Activated CD4-positive, alpha-beta T cell treated with anti-CD3 and anti-CD28 coated beads, Interleukin-2, amount 50 U/mL, for 4 hours (primary cell): ENCODE data around the gene XPA.
"Not testable (repeated sequence)": the region's sequence is repeated elsewhere in the genome, so short reads cannot be mapped to it uniquely, and the experiment has no call there.

Experiments
- DNase-seq, 2 experiments: peaks; one replicate each; pipeline ENCODE4 v3.0.0-alpha.2; 2020

The XPA gene

GRCh38 chr9:97703437-97704344, 6.6 kb upstream of the XPA start:
- no peak for DNase-seq

DNA sequence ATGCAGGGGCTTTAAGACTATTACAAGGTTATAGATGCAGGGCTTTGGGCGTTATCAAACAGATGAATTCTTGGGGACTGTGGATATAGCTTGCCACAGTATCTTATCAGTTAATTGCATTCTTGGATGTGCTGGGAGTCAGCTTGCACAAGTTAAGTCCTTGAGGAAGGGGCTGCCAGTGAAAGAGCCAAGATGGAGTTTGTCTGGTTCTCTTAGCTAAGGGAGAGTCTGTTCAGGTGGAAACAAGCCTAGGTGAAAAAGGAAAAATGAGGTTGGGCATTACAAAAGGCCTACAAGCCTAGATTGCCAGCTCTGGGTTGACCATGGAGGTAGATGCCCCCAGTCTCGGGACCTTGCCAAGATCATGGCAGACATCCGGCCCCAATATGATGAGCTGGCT, 2.7 kb upstream of the XPA start:
- DNase-seq, result not testable (repeated sequence)

GRCh38 chr9:97699281-97699680, 2.1 kb upstream of the XPA start:
- not testable (repeated sequence) for DNase-seq

DNA sequence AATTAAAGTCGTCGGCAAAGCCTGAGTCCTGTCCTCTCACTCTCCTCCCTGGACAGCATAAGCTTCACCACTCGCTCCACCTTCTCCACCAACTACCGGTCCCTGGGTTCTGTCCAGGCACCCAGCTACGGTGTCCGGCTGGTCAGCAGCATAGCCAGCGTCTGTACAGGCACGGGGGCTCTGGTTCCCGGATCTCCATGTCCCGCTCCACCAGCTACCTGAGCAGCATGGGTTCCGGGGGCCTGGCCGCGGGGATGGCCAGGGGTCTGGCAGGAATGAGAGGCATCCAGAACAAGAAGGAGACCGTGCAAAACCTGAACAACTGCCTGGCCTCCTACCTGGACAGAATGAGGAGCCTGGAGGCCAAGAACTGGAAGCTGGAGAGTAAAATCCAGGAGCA, 1.7 kb upstream of the XPA start:
- no peak for DNase-seq

- DNase-seq, result no peak
These were observed 697 bp upstream of the XPA start for GRCh38 chr9:97697837-97698236.

DNA sequence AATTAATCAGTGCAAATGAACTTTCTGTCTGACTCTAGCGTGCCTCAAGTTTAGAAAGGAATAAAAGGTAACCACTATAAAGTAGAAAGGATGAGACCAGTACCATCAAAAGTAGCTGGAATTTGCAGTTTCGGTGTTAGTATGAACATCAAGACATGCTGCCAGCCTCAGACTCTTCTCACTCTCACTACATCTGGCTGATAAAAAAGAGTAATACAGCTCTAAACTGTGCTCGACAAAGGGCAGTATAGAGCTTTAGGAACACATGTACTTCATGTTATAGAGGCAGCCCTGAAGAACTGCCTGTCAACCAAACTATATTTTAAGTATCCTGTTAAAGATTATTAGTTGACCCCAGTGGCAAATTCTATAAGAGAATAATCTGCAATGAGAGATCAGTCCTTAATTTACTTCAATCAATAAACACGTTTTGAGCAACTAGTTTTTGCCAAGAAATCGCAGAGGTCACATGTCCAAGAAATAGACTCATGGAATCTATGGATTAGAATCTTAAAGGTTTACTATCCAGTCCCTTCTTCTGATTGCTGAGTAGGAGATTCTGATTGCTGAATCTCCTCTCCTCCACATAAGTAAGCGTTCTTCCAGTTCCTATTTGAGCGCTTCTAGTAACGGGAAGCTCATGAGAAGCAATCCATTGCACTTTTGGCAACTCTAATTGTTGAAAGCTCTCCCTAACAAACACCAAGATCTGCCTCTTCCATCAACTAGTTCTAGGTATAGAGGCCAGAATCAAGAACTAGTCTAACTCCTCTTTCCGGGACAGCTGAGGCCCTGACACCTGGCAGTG, 941 bp downstream of the XPA start:
- no peak for DNase-seq

- DNase-seq, result no peak
These were observed 1.8 kb downstream of the XPA start for GRCh38 chr9:97695390-97695789.

GRCh38 chr9:97694769-97695168, 2.4 kb downstream of the XPA start:
- no peak for DNase-seq

DNA sequence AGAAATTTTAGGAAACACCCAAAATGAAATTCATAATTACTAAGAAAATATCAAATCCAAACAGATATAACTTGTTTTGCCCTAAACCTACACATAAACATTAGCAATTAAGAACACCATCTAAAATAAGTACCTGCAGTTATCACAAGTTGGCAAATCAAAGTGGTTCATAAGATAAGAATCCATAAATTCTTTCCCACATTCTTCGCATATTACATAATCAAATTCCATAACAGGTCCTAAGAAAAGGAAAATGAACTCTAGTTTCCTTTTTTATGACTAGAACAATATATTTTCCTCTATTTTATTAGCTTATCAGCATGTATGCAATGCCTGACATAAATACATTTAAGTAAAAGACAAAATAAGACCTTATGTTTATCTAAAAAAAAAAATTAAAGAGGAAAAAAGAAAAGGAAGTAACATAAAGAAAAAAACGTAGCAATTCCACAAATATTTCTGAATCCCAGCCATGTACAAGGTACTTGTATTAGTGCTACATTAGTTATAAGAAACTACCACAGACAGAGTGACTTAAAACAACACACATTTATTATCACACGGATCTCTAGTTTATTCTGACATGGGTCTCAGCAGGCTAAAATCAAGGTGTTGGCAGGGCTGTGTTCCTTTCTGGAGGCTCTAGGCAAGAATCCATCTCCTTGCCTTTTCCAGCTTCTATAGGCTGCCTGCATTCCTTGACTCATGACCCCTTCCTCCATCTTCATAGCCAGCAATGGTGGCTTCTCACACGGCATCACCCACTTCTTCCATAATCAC, 7.5 kb downstream of the XPA start:
- no peak for DNase-seq

- DNase-seq, result no peak
These were observed 8.5 kb downstream of the XPA start for GRCh38 chr9:97688654-97689053.

- DNase-seq, result no peak
These were observed 14.9 kb downstream of the XPA start for GRCh38 chr9:97682242-97682641.

DNA sequence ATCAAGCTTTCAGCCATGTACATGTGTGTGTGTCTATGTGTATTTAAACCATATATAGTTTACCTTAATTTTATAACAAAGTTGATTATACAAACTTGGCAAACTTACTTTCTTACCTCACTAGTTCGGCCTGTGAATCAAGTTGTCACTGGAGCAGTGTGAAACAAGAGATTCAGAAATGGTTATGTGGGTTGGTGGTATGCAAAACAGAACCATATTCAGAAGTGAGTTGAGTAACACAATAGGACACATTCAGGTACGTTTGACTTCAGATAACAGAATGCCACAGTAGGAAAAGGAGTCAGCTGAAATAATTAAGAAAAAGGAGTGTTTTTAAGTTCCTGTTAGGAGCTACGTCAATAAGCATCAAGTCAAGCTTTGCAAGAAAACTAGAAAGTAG, 21.5 kb downstream of the XPA start:
- DNase-seq, result no peak

- no peak for DNase-seq
These were observed 23.2 kb downstream of the XPA start for GRCh38 chr9:97673922-97674321.

DNA sequence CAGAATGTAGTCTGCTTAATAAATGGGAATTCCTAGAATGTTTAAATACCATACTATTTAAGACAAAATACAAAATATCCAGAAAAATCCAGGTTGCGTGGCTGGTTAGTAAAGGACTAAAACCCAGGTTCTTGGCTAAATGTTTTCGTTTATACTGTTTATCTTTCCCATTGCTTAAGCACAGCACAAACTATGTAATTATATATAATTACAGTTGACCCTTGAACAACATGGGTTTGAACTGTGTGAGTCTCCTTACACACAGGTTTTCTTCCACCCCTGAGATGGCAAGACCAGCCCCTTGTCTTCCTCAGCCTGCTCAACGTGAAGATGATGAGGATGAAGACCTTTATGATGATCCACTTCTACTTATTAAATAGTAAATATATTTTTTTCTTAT, 24.7 kb downstream of the XPA start:
- no peak for DNase-seq

GRCh38 chr9:97670586-97670985, 26.6 kb downstream of the XPA start:
- DNase-seq, result no peak

- DNase-seq, result peak; percentile 13 to 15
These were observed 28.7 kb downstream of the XPA start for GRCh38 chr9:97668485-97668884.

DNA sequence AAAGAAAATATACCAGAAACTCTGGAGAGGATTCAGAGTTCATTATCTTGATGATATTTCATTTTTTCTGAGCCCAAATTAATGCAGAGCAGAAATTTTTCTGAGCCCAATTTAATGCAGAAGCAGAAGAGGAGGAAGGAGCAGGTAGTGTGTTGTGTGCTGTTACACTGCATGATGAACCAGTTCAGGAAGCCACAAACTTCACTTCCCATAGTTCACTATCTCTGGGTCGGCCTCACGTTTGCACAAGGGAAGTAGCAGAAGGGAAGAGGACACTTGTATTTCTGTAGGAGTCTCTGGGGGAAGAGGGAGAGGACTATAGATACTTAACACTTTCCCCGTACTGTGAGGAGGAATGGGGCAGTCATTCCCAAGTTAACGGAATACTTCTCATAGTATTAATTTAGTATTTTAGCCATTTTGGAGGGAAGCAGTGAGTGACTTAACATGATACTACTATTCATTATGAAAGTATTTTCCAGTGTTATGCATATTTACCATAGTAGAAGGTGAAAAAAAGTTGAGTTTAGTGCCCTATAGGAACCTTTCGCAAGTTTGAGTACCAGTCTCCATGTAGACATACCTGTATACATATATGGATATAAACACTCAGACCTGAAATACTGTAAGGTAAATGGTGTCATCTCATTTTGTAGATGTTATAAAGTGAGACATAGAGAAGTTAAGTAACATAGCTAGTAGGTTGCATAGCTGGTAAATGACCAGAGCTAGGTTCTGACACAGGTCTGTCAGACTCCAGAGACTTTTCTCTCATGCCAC, 30.0 kb downstream of the XPA start:
- no peak for DNase-seq

- no peak for DNase-seq
These were observed 31.4 kb downstream of the XPA start for GRCh38 chr9:97665742-97666141.

- no peak for DNase-seq
These were observed 36.3 kb downstream of the XPA start for GRCh38 chr9:97660847-97661246.

DNA sequence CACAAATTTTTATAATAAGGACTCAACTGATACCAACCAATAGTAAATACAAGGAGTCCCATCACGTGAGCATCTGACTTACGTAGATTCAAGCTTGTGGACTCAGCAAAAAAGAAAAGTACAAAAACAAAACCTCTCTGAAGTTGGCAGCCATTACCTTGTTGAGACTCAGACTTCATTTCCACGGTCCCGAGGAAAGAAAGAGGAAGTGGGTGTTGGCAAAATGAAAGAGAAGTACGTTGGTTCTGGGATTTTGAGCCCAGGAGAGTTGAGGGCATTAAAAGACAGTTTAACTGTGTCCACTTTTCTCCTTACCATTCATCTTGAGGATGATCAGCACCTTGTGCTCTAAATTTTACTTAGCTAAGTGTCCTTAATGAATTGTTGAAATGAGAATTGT, 36.8 kb downstream of the XPA start:
- DNase-seq, result no peak

GRCh38 chr9:97659771-97660170, 37.4 kb downstream of the XPA start:
- DNase-seq, result no peak

DNA sequence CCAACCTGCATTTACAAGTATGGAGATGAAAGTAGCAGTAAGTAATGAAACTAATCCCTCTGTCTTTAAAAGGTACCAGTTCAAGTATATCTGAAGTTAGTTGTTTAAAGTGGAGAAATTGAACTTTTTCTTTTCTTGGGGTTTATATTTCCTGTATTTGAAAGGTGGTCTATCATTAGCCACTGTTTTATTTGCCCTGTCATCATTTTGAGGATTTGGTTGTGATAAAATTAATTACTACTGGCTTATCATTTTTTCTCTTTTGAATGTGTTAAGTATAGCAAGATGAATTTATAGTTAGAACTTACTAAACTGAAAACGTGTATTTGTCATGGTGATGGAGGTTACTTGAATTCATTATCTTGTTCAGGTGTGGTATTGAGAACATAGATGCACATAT, 38.4 kb downstream of the XPA start:
- DNase-seq, result no peak

DNA sequence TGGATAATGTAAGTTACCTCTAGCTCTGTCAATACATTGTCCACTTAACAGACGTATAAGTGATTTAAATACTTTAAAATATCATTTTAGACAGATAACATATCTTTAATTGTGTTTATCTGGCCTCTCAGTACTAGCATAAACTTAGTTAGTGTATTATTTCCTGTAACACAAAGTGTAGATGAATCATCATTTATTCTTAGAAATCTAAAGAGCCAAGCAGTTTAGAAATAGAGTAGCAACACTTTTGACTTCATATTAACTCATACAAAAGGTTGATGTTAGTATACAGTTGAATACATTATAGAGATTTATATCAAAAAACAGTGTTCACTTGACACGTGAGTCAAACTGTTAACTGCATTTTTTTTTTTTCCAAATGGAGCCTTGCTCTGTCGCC, 45.5 kb downstream of the XPA start:
- no peak for DNase-seq
